Measurements from ENCODE around the gene TAX1BP1.

GRCh38 chr7:27737178-27737577, 2.8 kb upstream of the TAX1BP1 start:
- TF ChIP-seq CTCF (IDR thresholded peaks at IDR 0.05): no peak
- no peak for TF ChIP-seq POLR2A (IDR thresholded peaks at IDR 0.05)
